ENCODE results near the gene USP5. TPM values are rescaled to one million over a fixed set of nuclear protein-coding genes. Genes with fewer than 3 reads are reported as not detected.
A peak's percentile ranks its signal among the peaks of the same experiment; 100 is the strongest.

USP5 gene
- polyA plus RNA-seq, 1 experiment, result 47.1 TPM

GRCh38 chr12:6828781-6829535 is 23.0 kb upstream of the USP5 start:
- H3K27me3 ChIP-seq (ENCODE audit: control insufficient read depth, insufficient read depth, low read length), result no peaks in the 10 kb centered on the region
- CTCF ChIA-PET, result interaction anchor here (0.6 to 11.8 kb wide), 4 partner anchors 16 to 139 kb away, joined by 3 to 165 read pairs (median 4); partner anchors contain the start of gene MLF2
- DNase-seq (ENCODE audit: low read depth, low spot score), result no peak
- TF ChIP-seq, protein P1, sequence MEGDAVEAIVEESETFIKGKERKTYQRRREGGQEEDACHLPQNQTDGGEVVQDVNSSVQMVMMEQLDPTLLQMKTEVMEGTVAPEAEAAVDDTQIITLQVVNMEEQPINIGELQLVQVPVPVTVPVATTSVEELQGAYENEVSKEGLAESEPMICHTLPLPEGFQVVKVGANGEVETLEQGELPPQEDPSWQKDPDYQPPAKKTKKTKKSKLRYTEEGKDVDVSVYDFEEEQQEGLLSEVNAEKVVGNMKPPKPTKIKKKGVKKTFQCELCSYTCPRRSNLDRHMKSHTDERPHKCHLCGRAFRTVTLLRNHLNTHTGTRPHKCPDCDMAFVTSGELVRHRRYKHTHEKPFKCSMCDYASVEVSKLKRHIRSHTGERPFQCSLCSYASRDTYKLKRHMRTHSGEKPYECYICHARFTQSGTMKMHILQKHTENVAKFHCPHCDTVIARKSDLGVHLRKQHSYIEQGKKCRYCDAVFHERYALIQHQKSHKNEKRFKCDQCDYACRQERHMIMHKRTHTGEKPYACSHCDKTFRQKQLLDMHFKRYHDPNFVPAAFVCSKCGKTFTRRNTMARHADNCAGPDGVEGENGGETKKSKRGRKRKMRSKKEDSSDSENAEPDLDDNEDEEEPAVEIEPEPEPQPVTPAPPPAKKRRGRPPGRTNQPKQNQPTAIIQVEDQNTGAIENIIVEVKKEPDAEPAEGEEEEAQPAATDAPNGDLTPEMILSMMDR (IDR thresholded peaks at IDR 0.05; ENCODE audit: low read depth, low read length), result no peak
- peak overlapping the region; percentile 82 for H3K27ac ChIP-seq (ENCODE audit: low read depth, low read length)
- POLR2A ChIA-PET, result interaction anchor here (0.8 to 3.6 kb wide), 11 partner anchors 12 to 295 kb away, joined by 3 to 26 read pairs (median 4); partner anchors contain the start of genes CDCA3, COPS7A, GAPDH and GNB3
- H3K9me3 ChIP-seq (ENCODE audit: control insufficient read depth, insufficient read depth, low read length), result no peaks in the 10 kb centered on the region; the same call in 1 of the 2 replicates
- peak overlapping the region; percentile 91 for H3K4me3 ChIP-seq (ENCODE audit: low read depth, low read length)

DNA sequence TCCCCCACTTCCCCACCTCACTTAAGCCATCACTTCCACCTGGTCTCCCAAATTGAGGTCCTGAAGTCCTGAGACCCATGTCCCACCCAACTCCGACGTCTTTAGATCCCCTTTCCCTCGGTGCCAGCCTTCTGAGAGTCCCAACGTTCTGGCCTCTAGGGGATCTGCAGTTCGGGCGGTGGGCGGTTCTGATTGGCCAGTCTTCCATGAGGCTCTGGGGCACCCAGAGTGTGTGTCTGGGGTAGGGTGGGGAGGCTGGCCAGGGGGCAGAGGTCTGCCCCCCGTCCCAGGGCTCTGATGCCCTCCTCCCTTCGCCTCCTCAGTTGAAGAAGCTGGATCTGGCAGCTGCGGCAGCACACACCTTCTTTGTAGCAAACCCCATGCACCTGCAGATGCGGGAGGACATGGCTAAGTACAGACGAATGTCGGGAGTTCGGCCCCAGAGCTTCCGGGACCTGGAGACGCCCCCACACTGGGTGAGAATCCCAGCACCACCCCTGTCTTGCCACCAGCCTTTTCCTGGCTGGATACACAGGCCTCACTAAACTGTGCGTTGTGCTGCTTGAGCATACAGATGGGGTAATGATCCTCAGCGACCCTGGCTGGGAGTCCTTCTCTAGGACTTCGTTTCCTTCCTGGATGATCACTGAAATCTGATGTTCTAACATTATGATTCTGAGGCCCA is 22.3 kb upstream of the USP5 start:
- Histone ChIP-seq H3K27ac (ENCODE audit: low read depth, low read length) (peak overlapping the region; percentile 82), H3K27me3 (ENCODE audit: control insufficient read depth, insufficient read depth, low read length) (no peaks in the 10 kb centered on the region), H3K9me3 (ENCODE audit: control insufficient read depth, insufficient read depth, low read length) (no peaks in the 10 kb centered on the region; the same call in 1 of the 2 replicates), H3K4me3 (ENCODE audit: low read depth, low read length) (peak overlapping the region; percentile 91)
- ChIA-PET POLR2A (interaction anchor here (0.8 to 3.6 kb wide), 9 partner anchors 11 to 295 kb away, joined by 3 to 26 read pairs (median 5); partner anchors contain the start of genes CDCA3, COPS7A, GAPDH and GNB3), CTCF (interaction anchor here (0.9 to 11.8 kb wide), 2 partner anchors 40 to 76 kb away, joined by 4 to 165 read pairs; partner anchors contain the start of gene MLF2)
- DNase-seq (ENCODE audit: low read depth, low spot score), result no peak
- TF ChIP-seq, protein P1 (IDR thresholded peaks at IDR 0.05; ENCODE audit: low read depth, low read length), result peak; percentile 34; the same call in 1 of the 2 replicates

GRCh38 chr12:6830286-6830890 is 21.6 kb upstream of the USP5 start:
- ChIA-PET POLR2A (interaction anchor here (0.8 to 3.6 kb wide), 3 partner anchors 11 to 77 kb away, joined by 3 to 14 read pairs (median 7); partner anchors contain the start of genes CDCA3, GNB3 and USP5), CTCF (interaction anchor here (0.9 to 11.8 kb wide), 2 partner anchors 39 to 77 kb away, joined by 4 to 165 read pairs; partner anchors contain the start of gene MLF2)
- H3K27ac ChIP-seq (ENCODE audit: low read depth, low read length), result no peak overlapping the region
- no peaks in the 10 kb centered on the region for H3K27me3 ChIP-seq (ENCODE audit: control insufficient read depth, insufficient read depth, low read length)
- TF ChIP-seq, protein P1 (IDR thresholded peaks at IDR 0.05; ENCODE audit: low read depth, low read length), result no peak
- DNase-seq (ENCODE audit: low read depth, low spot score), result no peak
- H3K9me3 ChIP-seq (ENCODE audit: control insufficient read depth, insufficient read depth, low read length), result no peaks in the 10 kb centered on the region; the same call in 1 of the 2 replicates
- H3K4me3 ChIP-seq (ENCODE audit: low read depth, low read length), result peak overlapping the region; percentile 91

- CTCF ChIA-PET, result interaction anchor here (11.8 kb wide), 1 partner anchor 78 kb away, joined by 165 read pairs; the partner anchor contains the start of gene MLF2
- POLR2A ChIA-PET, result interaction anchor here (0.8 to 3.6 kb wide), 4 partner anchors 10 to 77 kb away, joined by 3 to 14 read pairs (median 5); partner anchors contain the start of genes CDCA3, GNB3 and USP5
- Histone ChIP-seq H3K27me3 (ENCODE audit: control insufficient read depth, insufficient read depth, low read length) (no peaks in the 10 kb centered on the region), H3K4me3 (ENCODE audit: low read depth, low read length) (no peak overlapping the region), H3K9me3 (ENCODE audit: control insufficient read depth, insufficient read depth, low read length) (no peaks in the 10 kb centered on the region; the same call in 1 of the 2 replicates), H3K27ac (ENCODE audit: low read depth, low read length) (no peak overlapping the region)
- TF ChIP-seq, protein P1 (IDR thresholded peaks at IDR 0.05; ENCODE audit: low read depth, low read length), result no peak
- DNase-seq (ENCODE audit: low read depth, low spot score), result no peak
These were observed 21.0 kb upstream of the USP5 start for GRCh38 chr12:6830999-6831398.

Data from AG04450 (cell line).